NCI-H524 (cell line): ENCODE data around the gene ERO1A.

Experiments
- DNase-seq, 2 experiments: peaks; one replicate each; lab custom pipeline; 2025; lab: John Stamatoyannopoulos, UW

ERO1A gene

GRCh38 chr14:52607061-52607460 is 88.3 kb downstream of the ERO1A start:
- DNase-seq = no peak

DNA sequence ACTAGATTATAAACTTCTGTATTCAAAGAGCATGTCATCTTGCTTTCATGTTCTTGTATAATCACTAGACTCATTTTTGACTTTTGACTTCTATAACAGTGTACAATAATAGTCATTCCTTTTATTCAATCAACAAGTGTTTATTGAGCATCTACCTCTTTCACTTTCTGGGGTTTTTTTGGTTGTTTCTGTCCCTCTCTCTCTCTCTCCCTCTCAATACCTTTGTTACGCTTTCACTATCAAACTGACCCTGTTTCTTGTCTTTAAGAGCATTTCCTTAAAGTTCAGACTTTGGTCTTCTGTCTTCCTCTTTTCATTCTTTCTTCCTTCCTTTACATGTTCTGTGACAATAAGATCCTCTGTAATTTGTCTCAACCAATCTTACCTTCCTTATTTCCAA is 93.2 kb downstream of the ERO1A start:
- DNase-seq = no peak

DNA sequence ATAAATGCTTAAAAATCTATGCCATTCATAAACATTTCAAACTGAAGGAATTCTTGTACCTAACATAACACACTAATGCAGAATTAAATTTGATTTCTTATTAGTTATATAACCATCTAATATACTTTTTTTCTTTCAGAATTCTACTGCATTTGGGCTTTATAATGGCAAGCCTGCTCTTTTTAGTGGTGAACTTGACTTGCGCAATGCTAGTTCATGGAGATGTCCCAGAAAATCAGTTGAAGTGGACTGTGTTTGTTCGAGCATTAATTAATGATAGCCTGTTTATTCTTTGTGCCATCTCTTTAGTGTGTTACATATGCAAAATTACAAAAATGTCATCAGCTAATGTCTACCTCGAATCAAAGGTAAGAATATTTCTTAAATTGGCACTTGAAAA is 95.4 kb downstream of the ERO1A start:
- no peak for DNase-seq

GRCh38 chr14:52598568-52598967 is 96.8 kb downstream of the ERO1A start:
- DNase-seq = no peak

- DNase-seq = no peak
Measured at GRCh38 chr14:52596861-52597260, 98.5 kb downstream of the ERO1A start.

DNA sequence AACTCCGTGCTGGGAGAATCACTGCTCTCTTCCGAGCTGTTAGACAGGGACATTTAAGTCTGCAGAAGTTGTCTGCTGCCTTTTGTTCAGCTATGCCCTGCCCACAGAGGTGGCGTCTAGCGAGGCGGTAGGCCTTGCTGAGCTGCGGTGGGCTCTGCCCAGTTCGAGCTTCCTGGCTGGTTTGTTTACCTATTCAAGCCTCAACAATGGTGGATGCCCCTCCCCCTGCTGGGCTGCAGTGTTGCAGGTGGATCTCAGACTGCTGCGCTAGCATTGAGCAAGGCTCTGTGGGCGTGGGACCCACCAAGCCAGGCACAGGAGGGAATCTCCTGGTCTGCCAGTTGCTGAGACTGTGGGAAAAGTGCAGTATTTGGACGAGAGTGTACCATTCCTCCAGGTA is 99.0 kb downstream of the ERO1A start:
- DNase-seq = no peak

GRCh38 chr14:52590318-52590717 is 105.0 kb downstream of the ERO1A start:
- DNase-seq = no peak
